T-helper 9 cell (primary cell): ENCODE measurements around the gene CCNT2.
"Not testable (repeated sequence)": the region's sequence is repeated elsewhere in the genome, so short reads cannot be mapped to it uniquely, and the experiment has no call there.

Experiments used
- DNase-seq: peaks from one replicate; pipeline ENCODE4 v3.0.0-alpha.2; 2020

CCNT2 gene

GRCh38 chr2:134919341-134920210 lies 954 bp downstream of the CCNT2 start:
- DNase-seq, result peak; percentile 24

GRCh38 chr2:134924912-134925311 lies 6.3 kb downstream of the CCNT2 start:
- DNase-seq, result no peak

- DNase-seq, result no peak
Measured at GRCh38 chr2:134926231-134926931, 7.8 kb downstream of the CCNT2 start.

GRCh38 chr2:134927195-134927594 lies 8.6 kb downstream of the CCNT2 start:
- DNase-seq, result no peak

GRCh38 chr2:134932864-134933526 lies 14.4 kb downstream of the CCNT2 start:
- no peak for DNase-seq

GRCh38 chr2:134933732-134934131 lies 15.1 kb downstream of the CCNT2 start:
- DNase-seq, result no peak

GRCh38 chr2:134934150-134934549 lies 15.5 kb downstream of the CCNT2 start:
- no peak for DNase-seq

GRCh38 chr2:134934641-134935040 lies 16.0 kb downstream of the CCNT2 start:
- no peak for DNase-seq

- DNase-seq, result no peak
Measured at GRCh38 chr2:134936691-134937090, 18.1 kb downstream of the CCNT2 start.

GRCh38 chr2:134943540-134943939 lies 24.9 kb downstream of the CCNT2 start:
- DNase-seq, result no peak

GRCh38 chr2:134944975-134945374 lies 26.4 kb downstream of the CCNT2 start:
- DNase-seq, result no peak

- no peak for DNase-seq
Measured at GRCh38 chr2:134946073-134946472, 27.5 kb downstream of the CCNT2 start.

GRCh38 chr2:134949981-134950708 lies 31.5 kb downstream of the CCNT2 start:
- DNase-seq, result no peak

GRCh38 chr2:134950886-134951285 lies 32.3 kb downstream of the CCNT2 start:
- DNase-seq, result no peak

- DNase-seq, result no peak
Measured at GRCh38 chr2:134952608-134953007, 34.0 kb downstream of the CCNT2 start.

- DNase-seq, result no peak
Measured at GRCh38 chr2:134954065-134954464, 35.4 kb downstream of the CCNT2 start.

- DNase-seq, result no peak
Measured at GRCh38 chr2:134955744-134956143, 37.1 kb downstream of the CCNT2 start.

GRCh38 chr2:134957477-134957876 lies 38.9 kb downstream of the CCNT2 start:
- DNase-seq, result no peak

- DNase-seq, result not testable (repeated sequence)
Measured at GRCh38 chr2:134967166-134967565, 48.5 kb downstream of the CCNT2 start.

GRCh38 chr2:134973241-134974138 lies 54.9 kb downstream of the CCNT2 start:
- no peak for DNase-seq

- DNase-seq, result no peak
Measured at GRCh38 chr2:134975281-134976009, 56.8 kb downstream of the CCNT2 start.
